Measurements from ENCODE around the gene SLC11A1.

SLC11A1 gene

GRCh38 chr2:218344090-218344754 is 37.9 kb upstream of the SLC11A1 start:
- Histone ChIP-seq H3K27ac (ENCODE audit: low read length) (no peak overlapping the region), H3K4me2 (ENCODE audit: low read length) (no peak overlapping the region)

GRCh38 chr2:218344755-218345417 is 37.2 kb upstream of the SLC11A1 start:
- no peak overlapping the region for H3K9ac ChIP-seq (ENCODE audit: low read length)
- no peak overlapping the region for H2AFZ ChIP-seq (ENCODE audit: low read depth, low read length)
- H4K20me1 ChIP-seq (ENCODE audit: insufficient read depth, low read length): no peaks in the 10 kb centered on the region
- no peaks in the 10 kb centered on the region for H3K27me3 ChIP-seq (ENCODE audit: low read depth, low read length)
- H3K4me2 ChIP-seq (ENCODE audit: low read length): no peak overlapping the region
- no peak overlapping the region for H3K27ac ChIP-seq (ENCODE audit: low read length)
- H3K4me1 ChIP-seq (ENCODE audit: low read length): no peaks in the 10 kb centered on the region
- no peak overlapping the region for H3K4me3 ChIP-seq (ENCODE audit: low read length)
- no peaks in the 10 kb centered on the region for H3K36me3 ChIP-seq (replicated peaks; ENCODE audit: low read depth, low read length)
- no peak for TF ChIP-seq EZH2phosphoT487 (IDR thresholded peaks at IDR 0.05; ENCODE audit: low read depth)
- no peak for TF ChIP-seq CTCF (IDR thresholded peaks at IDR 0.05; ENCODE audit: low read depth, low read length)
- no peaks in the 10 kb centered on the region for H3K79me2 ChIP-seq (ENCODE audit: low read length)
- H3K9me3 ChIP-seq (ENCODE audit: insufficient read depth, low read length): no peaks in the 10 kb centered on the region

More at GRCh38 chr2:218344090-218344754, 37.9 kb upstream of the SLC11A1 start:
- Histone ChIP-seq H3K36me3 (replicated peaks; ENCODE audit: low read depth, low read length) (no peaks in the 10 kb centered on the region), H3K9me3 (ENCODE audit: insufficient read depth, low read length) (no peaks in the 10 kb centered on the region), H2AFZ (ENCODE audit: low read depth, low read length) (no peak overlapping the region), H4K20me1 (ENCODE audit: insufficient read depth, low read length) (no peaks in the 10 kb centered on the region), H3K4me1 (ENCODE audit: low read length) (no peaks in the 10 kb centered on the region), H3K9ac (ENCODE audit: low read length) (no peak overlapping the region), H3K27me3 (ENCODE audit: low read depth, low read length) (no peaks in the 10 kb centered on the region), H3K4me3 (ENCODE audit: low read length) (no peak overlapping the region), H3K79me2 (ENCODE audit: low read length) (no peaks in the 10 kb centered on the region)
- TF ChIP-seq CTCF (IDR thresholded peaks at IDR 0.05; ENCODE audit: low read depth, low read length): no peak
- TF ChIP-seq EZH2phosphoT487 (IDR thresholded peaks at IDR 0.05; ENCODE audit: low read depth): no peak

GRCh38 chr2:218345491-218346236 is 36.4 kb upstream of the SLC11A1 start:
- TF ChIP-seq EZH2phosphoT487 (IDR thresholded peaks at IDR 0.05; ENCODE audit: low read depth) (no peak), CTCF (IDR thresholded peaks at IDR 0.05; ENCODE audit: low read depth, low read length) (no peak)
- Histone ChIP-seq H4K20me1 (ENCODE audit: insufficient read depth, low read length) (no peaks in the 10 kb centered on the region), H3K4me2 (ENCODE audit: low read length) (no peak overlapping the region), H3K27me3 (ENCODE audit: low read depth, low read length) (no peaks in the 10 kb centered on the region), H2AFZ (ENCODE audit: low read depth, low read length) (no peak overlapping the region), H3K4me1 (ENCODE audit: low read length) (no peaks in the 10 kb centered on the region), H3K27ac (ENCODE audit: low read length) (no peak overlapping the region), H3K4me3 (ENCODE audit: low read length) (no peak overlapping the region), H3K9me3 (ENCODE audit: insufficient read depth, low read length) (no peaks in the 10 kb centered on the region), H3K9ac (ENCODE audit: low read length) (no peak overlapping the region), H3K36me3 (replicated peaks; ENCODE audit: low read depth, low read length) (no peaks in the 10 kb centered on the region), H3K79me2 (ENCODE audit: low read length) (no peaks in the 10 kb centered on the region)

- Histone ChIP-seq H3K36me3 (replicated peaks; ENCODE audit: low read depth, low read length) (no peaks in the 10 kb centered on the region), H3K27ac (ENCODE audit: low read length) (no peak overlapping the region), H4K20me1 (ENCODE audit: insufficient read depth, low read length) (no peaks in the 10 kb centered on the region), H3K4me1 (ENCODE audit: low read length) (no peaks in the 10 kb centered on the region), H3K9me3 (ENCODE audit: insufficient read depth, low read length) (no peaks in the 10 kb centered on the region), H3K79me2 (ENCODE audit: low read length) (no peaks in the 10 kb centered on the region), H3K27me3 (ENCODE audit: low read depth, low read length) (no peaks in the 10 kb centered on the region), H3K4me2 (ENCODE audit: low read length) (no peak overlapping the region), H3K9ac (ENCODE audit: low read length) (no peak overlapping the region), H3K4me3 (ENCODE audit: low read length) (no peak overlapping the region), H2AFZ (ENCODE audit: low read depth, low read length) (no peak overlapping the region)
- TF ChIP-seq CTCF (IDR thresholded peaks at IDR 0.05; ENCODE audit: low read depth, low read length) (no peak), EZH2phosphoT487 (IDR thresholded peaks at IDR 0.05; ENCODE audit: low read depth) (no peak)
Measured at GRCh38 chr2:218347172-218347571, 34.9 kb upstream of the SLC11A1 start.
